Prostate gland (tissue), 2 donors: ENCODE results near the gene DNASE1.

Experiments
- POLR2A ChIP-seq: fragments of 450-650 bp; IDR thresholded peaks from one replicate; pipeline ENCODE4 v1.6.1; 2016; ENCODE audit warnings: antibody characterized with exemption, mild to moderate bottlenecking
- POLR2AphosphoS5 ChIP-seq: sonication (generic); formaldehyde crosslinking; IDR thresholded peaks from one replicate; pipeline ENCODE4 v1.6.1; 2017; ENCODE audit warnings: antibody characterized with exemption
- TF ChIP-seq, protein P1 (sequence below), 4 experiments: fragments of 200-600 bp in 2 of 4; fragments of 450-650 bp in 2 of 4; sonication (generic) in 2 of 4; IDR thresholded peaks; 1 replicate in 3 of 4; 2 replicates in 1 of 4; pipeline ENCODE4 v1.5.1; 2016 to 2019; ENCODE audit warnings: antibody characterized with exemption in 4 of 4, mild to moderate bottlenecking in 2 of 4, moderate library complexity in 2 of 4

- TF ChIP-seq, protein P1, sequence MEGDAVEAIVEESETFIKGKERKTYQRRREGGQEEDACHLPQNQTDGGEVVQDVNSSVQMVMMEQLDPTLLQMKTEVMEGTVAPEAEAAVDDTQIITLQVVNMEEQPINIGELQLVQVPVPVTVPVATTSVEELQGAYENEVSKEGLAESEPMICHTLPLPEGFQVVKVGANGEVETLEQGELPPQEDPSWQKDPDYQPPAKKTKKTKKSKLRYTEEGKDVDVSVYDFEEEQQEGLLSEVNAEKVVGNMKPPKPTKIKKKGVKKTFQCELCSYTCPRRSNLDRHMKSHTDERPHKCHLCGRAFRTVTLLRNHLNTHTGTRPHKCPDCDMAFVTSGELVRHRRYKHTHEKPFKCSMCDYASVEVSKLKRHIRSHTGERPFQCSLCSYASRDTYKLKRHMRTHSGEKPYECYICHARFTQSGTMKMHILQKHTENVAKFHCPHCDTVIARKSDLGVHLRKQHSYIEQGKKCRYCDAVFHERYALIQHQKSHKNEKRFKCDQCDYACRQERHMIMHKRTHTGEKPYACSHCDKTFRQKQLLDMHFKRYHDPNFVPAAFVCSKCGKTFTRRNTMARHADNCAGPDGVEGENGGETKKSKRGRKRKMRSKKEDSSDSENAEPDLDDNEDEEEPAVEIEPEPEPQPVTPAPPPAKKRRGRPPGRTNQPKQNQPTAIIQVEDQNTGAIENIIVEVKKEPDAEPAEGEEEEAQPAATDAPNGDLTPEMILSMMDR (IDR thresholded peaks at IDR 0.05) = no peak
- no peak for TF ChIP-seq POLR2A
- TF ChIP-seq POLR2AphosphoS5 = no peak
These were observed 41.3 kb downstream of the DNASE1 start for GRCh38 chr16:3695610-3696369.
